HG03064 (cell line): ENCODE measurements around the gene GDA.
"Not testable (repeated sequence)": the region's sequence is repeated elsewhere in the genome, so short reads cannot be mapped to it uniquely, and the experiment has no call there.

ENCODE experiments used
- ATAC-seq: cut with Tn5 transposase; IDR thresholded peaks from one replicate; pipeline ENCODE4 v1.9.1; 2021; ENCODE audit warnings: low read depth; ENCODE audit not compliant: unreplicated experiment

Gene GDA

DNA sequence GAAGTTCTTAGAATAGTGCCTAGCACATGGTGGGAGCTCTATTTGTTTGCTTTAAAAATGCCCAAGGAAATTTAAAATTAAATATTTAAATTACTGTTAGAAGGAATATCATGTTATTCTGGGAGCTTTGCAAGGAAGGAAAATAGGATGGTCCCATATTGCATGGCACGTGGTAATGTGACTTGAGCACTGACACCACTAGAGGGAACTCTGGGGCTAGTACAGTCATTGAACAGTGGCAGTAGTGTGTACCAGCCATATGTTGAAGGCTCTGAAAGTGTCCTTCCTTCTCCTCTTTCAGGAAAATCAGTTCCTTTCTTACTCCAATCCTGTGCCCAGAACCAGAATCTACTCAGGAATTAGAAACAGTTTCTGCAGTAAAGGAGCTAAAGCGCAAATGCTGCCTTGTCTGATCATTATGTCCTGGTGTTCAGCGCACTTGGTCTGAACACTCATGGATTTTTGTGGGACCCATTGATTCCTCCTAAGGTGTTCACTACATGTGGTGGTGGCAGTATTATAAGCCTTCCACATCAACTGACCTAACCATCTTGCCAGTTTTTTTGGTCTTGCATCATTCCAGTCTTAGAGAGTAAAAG is 54.1 kb downstream of the GDA start:
- ATAC-seq, result peak; percentile 44

DNA sequence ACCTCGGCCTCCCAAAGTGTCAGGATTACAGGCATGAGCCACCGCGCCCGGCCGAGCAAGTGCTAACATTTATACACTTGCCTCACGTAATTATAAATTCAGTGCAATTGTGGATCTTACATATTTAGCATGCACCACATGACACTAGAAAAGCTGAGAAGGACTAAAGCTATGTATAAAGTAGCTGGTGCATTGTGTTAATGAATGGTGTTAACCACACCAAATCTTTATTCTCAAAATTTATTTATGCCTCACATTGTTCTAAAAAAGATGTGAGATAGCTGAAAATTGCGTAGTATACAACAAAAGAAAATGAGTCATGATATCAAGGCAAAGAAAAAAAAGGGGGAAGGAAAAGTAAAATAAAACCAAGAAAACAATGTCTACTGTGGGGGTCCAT is 54.8 kb downstream of the GDA start:
- no peak for ATAC-seq

DNA sequence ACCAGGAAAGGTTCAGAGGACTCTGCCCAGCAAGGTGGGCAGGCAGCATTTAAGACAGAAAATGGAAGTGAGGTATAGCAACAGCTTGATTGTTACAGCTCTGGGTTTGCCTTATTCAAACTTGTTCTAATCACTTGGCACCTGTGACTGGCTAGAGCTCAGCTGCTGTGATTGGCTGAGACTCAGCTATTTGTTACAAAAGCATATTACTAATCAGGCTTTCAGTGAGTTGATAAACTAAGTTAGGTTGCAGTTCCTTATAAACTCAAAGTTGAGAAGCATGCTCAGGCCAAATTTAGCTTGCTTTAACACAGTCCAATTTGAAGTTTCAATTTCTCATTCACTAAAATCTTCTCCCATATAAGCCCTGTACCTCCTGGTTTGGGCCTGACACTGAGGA is 56.3 kb downstream of the GDA start:
- ATAC-seq, result peak; percentile 55

DNA sequence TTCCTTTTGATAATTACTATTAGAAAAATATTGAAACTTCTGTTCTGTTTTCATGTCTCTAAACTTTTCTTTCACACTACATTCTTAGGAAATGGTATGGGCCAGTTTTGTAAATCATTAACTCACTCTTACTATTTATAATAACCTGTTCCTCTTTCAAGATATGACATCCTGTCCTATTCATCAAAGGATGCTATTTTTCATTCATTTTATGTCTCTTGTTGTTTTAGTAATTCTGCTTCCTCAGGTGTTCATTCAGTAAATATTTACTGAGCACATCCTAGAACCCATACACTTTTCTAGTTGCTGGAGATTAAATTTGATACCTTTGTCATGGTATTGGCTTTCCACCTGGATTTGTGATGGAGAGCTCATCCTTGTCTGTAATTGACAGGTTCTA is 58.0 kb downstream of the GDA start:
- ATAC-seq, result peak; percentile 60

DNA sequence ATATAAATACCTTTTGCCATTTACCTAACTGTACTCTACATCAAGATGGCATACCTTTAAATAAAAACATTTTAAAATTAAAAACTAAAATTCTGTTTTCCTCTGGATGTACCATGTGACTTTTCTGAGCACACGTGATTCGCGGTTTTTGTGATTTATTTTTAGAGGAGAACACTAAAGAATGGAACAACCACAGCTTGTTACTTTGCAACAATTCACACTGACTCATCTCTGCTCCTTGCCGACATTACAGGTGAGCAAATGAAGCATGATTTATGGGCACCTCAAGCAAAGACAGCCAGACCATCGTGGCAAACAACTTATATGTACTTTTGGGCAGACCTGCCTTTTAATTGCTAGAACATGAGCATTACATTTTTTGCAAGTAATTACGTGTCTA is 61.3 kb downstream of the GDA start:
- ATAC-seq, result no peak

DNA sequence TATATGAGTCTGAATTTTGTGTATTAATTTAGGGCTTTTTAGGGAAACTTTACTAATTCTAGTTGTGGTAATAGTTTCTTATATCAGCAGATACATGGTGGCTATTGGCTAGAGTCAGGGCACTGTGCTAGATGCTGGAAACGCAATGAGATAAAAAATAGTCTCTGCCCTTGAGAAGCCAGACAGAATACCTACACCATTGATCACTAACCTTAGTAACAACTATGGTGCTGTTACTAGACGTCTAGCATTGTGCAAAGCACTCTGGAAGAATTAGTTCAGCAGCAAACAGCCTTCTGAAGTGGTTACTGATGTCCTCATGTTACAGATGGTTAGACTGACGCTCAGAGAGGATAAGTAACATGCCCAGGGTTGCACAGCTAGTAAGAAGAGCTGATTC is 61.8 kb downstream of the GDA start:
- ATAC-seq, result no peak

DNA sequence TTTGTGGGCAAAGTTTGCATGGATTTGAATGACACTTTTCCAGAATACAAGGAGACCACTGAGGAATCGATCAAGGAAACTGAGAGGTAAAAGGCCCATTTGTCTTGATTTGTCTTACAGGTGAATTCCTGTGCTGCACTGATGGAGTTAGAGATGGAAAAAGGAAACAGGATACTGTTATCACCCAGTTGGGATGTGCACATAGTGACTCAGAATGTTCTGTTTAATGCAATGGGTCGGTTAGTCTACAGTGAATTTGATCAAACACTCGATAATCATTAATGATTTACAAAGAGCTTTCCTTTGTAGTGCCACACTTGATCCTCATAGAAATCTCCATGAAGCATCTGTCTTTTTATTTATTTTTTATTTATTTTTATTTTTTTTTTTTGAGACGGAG is 64.7 kb downstream of the GDA start:
- ATAC-seq, result no peak

DNA sequence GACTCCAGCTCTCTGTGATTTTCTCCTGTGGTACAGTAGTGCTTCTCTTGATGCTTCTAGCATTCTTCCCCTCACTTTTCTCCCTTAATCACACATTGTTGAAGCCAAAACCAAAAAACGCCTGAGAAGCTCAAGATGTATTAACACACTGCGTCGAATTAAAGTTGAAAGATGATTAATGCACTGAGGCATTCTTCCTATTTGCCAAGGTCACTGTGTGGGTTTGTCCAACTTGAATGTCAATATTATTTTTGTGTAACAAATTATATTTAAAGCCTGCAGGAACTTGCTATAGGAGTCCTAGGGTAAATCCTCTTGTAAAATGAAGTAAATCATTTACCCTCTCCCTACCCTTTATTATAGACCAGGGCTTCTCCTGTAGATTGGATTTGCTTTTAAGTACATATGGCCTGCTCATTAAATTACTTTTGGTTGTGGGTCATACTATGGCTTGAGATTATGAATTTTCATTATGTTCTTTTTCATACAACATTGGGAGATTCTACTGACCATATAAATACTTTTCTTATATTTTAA is 68.1 kb downstream of the GDA start:
- ATAC-seq, result no peak

DNA sequence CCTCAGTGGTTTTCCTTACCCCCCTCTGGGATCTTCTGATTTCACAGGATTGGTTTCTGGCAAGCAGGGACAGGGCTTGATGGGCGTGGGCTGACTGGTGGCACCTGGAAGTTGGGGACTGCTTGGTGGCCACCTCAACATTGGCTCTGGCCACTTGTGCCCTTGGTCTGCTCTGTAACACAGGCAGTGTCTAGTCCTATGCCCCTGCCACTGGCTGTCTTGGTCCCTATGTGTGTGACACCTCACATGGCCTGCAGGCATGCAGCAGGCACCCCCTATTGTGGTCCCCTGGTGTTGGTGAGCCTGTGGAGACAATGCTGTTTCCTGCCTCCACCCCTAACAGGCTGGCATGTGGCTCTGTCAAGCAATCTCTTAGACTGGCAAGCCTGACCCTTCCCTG is 71.3 kb downstream of the GDA start:
- no peak for ATAC-seq

DNA sequence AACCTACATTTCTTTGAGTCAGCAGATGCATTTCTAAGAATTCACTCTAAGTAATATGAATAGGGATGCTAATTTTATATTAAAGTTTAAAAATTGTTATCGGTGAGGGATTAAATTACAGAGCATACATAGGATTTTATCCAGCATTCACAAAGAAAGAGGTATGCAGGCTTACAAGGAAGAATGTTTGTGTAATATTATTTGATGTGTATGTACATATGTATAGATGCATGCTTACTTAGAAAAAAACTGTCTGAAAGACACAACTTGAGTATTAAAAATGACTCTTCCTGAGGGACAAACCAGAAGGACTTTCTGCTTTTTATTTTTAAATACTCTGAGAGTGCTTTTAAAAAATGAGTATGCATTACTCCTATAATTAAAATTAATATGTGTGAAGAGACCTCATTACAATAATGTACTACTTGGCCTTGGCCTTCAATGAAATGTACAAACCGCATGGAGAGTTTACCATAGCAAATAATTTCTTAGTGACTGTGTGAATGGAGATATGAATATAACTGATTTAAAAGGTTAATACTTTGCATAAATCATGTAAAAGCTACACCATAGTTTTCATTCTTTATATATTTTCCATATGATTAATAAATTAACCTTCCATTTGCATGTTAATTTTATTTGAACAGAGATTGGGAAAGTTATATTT is 77.0 kb downstream of the GDA start:
- ATAC-seq, result no peak

DNA sequence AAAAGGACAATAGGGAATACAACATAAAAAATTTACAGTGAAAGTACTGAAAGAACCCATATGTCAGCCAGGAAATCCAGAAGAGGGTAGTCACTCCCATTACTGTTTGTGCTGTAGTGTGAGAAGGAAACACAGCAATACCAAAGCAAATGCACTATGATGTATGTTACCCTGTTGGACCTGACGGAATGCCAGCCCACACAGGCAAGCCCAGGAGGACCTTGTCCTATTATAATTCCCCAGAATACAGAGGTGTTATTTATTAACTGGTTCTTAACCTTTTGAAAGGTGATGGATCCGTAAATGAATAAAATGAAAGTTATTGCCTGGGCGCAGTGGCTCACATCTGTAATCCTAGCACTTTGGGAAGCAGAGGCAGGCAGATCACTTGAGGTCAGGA is 79.0 kb downstream of the GDA start:
- ATAC-seq, result no peak

DNA sequence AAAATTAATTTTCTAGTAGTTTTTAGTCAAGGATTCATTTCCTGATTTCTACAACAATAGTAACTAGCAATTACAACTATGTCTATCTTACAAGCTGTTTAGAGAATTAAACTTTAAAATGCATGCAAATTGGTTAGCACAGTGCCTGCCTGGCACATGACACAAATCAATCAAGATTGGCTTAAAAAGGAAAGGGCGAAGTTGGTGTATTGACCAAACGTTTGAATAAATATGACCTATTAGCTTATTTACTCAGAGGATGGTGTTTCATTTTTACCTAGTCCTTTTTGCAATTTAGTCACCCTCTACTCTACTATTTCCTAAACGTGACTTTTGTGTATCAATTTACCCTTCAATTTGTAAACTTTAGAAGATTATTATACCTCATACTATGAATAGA is 83.5 kb downstream of the GDA start:
- no peak for ATAC-seq

DNA sequence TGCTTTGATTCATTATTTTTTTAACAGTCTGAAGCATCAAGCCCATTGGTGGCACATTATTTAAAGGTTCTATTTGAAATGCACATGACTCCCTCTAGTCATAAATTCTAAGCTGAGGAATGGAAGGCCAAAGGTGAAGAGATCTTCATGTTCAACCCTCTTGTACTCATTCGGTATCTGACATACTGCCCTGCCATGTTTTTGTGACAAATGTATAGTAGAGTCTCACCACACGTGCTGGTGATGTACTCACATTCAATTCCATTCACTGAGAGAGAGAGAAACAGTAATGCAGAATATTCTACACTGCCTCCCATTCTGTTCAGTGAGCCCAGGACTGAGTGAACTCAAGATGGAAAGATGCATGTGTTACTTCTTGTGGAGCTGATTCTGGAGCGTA is 98.3 kb downstream of the GDA start:
- no peak for ATAC-seq

DNA sequence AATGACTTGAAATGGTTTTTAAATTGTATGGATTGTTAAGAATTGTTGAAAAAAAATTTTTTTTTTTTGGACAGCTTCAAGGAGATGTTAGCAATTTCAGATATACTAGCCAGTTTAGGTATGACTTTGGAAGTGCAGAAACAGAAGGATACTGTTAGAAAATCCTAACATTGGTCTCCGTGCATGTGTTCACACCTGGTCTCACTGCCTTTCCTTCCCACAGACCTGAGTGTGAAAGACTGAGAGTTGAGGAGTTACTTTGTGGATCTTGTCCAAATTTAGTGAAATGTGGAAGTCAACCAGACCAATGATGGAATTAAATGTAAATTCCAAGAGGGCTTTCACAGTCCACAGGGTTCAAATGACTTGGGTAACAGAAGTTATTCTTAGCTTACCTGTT is 102.3 kb downstream of the GDA start:
- no peak for ATAC-seq

DNA sequence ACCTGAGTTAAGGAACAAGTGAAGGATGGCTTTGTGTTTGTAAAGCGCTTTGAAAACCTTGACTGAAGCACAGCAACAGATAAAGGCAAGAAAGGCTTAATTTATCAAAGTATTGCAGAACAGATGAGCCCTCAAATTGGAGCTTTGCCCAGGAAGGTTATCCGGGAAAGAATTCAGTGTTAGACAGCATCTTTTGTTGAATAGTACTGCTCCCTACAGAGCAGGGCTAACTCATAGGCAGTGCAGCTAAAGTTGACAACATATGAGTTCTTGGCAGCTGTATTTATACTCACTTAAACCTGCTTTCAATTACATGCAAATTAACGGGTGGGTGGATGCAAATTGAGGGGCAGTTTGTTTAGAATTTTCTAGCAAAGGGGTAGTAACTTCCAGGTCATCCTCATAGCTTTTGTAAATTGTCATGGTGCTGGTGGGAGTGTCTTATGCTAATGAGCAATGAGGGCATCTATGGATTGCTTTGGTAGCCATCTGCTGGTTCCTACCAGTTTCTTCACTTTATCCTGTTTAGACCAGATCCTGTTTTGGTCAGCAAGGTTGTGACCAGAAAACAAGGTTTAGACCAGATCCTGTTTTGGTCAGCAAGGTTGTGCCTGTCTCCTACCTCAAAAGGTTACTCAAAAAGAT is 105.8 kb downstream of the GDA start:
- ATAC-seq, result no peak

DNA sequence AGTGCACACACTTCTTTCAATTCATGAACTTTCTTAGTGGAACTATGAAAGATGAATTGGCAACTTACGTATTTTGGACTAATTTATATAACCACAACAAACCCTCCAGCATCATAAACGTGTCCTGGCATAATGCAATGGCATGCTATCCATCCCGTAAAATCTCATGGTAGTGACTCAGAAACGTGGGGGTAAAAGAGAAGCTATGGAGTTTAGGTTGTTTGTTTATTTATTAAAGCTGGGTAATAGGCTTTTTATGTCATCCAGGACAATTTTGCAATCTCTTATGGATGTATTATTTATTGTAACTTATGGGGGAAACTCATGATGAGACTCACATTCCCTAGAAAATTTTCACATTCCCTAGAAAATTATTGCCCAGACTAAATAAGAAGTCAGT is 106.3 kb downstream of the GDA start:
- ATAC-seq, result no peak

DNA sequence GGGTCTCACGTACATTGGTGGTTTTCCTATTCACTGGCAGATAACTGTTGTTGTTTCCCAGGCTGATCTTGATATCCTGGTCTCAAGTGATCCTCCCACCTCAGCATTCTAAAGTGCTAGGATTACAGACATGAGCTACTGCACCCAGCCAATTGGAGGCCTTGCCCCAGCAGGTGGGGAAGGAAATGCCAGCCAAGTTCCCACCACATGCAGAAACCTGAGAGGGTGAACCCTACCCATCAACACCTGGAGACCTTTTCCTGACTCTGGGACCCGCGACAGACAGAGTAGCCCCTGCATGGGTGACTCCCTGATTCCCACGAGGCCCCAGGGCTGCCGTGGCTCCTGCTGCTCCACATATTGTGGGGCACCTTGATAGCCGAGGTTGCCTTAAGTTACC is 107.7 kb downstream of the GDA start:
- ATAC-seq, result no peak

DNA sequence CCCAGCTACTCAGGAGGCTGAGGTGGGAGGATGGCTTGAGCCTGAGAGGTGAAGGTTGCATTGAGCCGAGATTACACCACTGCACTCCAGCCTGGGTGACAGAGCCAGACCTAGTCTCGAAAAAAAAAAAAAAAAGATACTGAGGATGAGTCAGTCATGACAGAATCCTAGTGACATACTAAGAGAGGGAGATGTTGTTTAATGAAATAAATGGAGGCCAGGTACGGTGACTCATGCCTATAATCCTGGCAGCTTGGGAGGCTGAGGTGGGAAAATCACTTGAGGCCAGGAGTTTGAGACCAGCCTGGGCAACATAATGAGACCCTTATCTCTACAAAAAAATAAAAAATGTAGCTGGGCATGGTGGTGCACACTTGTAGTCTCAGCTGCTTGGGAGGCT is 108.6 kb downstream of the GDA start:
- no peak for ATAC-seq

DNA sequence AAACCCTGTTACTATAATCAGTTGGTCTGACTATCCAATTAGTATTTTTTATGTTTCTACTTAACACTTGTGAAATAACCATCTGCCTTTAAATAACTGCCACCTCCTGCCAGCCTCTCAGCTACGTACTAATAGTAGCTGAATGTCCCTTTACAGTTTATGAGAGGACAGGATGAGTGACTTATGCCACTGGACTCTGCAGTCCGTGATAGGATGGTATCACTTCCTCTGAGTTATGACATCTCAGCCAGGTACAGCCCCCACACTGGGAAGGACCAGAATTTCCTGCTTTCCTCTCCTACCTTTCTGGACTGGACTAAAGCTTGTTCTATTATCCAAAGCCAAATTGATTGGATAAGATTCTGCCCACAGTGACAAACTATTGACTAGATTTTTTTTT is 112.8 kb downstream of the GDA start:
- no peak for ATAC-seq

DNA sequence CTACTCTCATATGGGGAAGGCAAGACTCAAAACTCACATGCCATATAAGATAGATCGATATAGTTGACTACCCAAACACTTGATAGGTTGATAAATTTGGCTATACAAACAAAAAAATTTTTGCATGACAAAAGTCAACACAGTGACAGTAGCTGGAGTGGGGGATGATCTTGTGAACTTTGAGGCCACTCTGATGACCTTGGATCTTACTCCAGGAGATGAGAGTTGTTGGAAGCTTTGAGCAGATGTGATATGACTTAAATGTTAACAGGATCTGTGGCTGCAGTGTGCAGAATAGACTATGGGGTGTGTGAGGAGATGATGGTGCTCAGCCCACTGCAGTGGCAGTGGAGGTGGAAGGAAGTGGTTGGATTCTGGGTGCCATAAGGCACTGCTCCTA is 114.3 kb downstream of the GDA start:
- ATAC-seq, result no peak

DNA sequence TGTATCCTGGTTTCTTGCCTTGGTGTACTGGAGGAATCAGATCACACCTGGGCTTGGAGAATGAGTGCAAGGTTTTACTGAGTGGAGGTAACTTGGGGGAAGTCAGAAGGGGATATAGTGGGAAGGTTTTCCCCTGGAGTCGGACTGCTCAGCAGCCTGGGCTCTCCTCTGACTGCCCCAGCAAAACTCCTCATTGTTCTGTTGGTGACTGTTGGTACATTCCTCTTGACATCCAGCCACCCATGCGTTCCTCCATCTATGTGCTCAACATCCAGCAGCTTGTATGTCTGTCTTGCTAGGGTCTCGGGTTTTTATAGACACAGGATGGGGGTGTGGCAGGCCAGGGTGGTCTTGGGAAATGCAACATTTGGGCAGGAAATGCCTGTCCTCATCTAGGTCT is 119.7 kb downstream of the GDA start:
- no peak for ATAC-seq

DNA sequence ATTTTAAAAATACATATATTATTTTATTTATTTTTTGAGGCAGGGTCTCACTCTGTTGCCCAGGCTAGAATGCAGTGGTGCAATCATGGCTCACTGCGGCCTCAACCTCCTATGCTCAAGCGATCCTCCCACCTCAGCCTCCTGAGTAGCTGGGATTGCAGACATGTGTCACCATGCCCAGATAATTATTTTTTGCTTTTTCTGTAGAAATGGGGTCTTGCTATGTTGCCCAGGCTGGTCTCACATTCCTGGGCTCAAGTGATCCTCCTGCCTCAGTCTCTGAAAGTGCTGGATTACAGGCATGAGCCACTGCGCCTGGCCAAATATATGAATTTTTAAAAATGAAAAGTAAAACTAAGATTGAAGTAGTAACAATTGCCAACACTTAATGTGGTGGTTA is 121.1 kb downstream of the GDA start:
- not testable (repeated sequence) for ATAC-seq
